SIG-M5 (cell line): ENCODE measurements around the gene TBX21.
"Not testable (repeated sequence)": the region's sequence is repeated elsewhere in the genome, so short reads cannot be mapped to it uniquely, and the experiment has no call there.

Source experiments
- DNase-seq: peaks from one replicate; lab custom pipeline; 2025; lab: John Stamatoyannopoulos, UW

Gene TBX21

GRCh38 chr17:47732399-47733046 lies 513 bp upstream of the TBX21 start:
- DNase-seq: no peak

GRCh38 chr17:47733674-47734410 lies 806 bp downstream of the TBX21 start:
- no peak for DNase-seq

- DNase-seq: no peak
Measured at GRCh38 chr17:47735139-47735464, 2.1 kb downstream of the TBX21 start.

GRCh38 chr17:47735536-47736011 lies 2.5 kb downstream of the TBX21 start:
- no peak for DNase-seq

GRCh38 chr17:47736501-47737495 lies 3.8 kb downstream of the TBX21 start:
- no peak for DNase-seq

- DNase-seq: no peak
Measured at GRCh38 chr17:47738178-47738577, 5.1 kb downstream of the TBX21 start.

- no peak for DNase-seq
Measured at GRCh38 chr17:47739150-47739549, 6.1 kb downstream of the TBX21 start.

GRCh38 chr17:47739945-47740344 lies 6.9 kb downstream of the TBX21 start:
- DNase-seq: not testable (repeated sequence)

- no peak for DNase-seq
Measured at GRCh38 chr17:47741109-47741792, 8.2 kb downstream of the TBX21 start.

GRCh38 chr17:47741793-47742145 lies 8.7 kb downstream of the TBX21 start:
- no peak for DNase-seq

- DNase-seq: no peak
Measured at GRCh38 chr17:47742319-47743181, 9.5 kb downstream of the TBX21 start.

GRCh38 chr17:47744168-47745036 lies 11.4 kb downstream of the TBX21 start:
- DNase-seq: no peak

- no peak for DNase-seq
Measured at GRCh38 chr17:47745037-47745380, 12.0 kb downstream of the TBX21 start.

GRCh38 chr17:47751471-47751870 lies 18.4 kb downstream of the TBX21 start:
- no peak for DNase-seq

GRCh38 chr17:47757386-47757785 lies 24.4 kb downstream of the TBX21 start:
- DNase-seq: no peak

GRCh38 chr17:47760409-47761140 lies 27.5 kb downstream of the TBX21 start:
- no peak for DNase-seq

GRCh38 chr17:47762728-47763127 lies 29.7 kb downstream of the TBX21 start:
- DNase-seq: no peak

GRCh38 chr17:47763913-47764582 lies 31.0 kb downstream of the TBX21 start:
- no peak for DNase-seq

GRCh38 chr17:47773649-47774048 lies 40.6 kb downstream of the TBX21 start:
- not testable (repeated sequence) for DNase-seq
